GM19025 (cell line): ENCODE results near the gene SEC24C.
"Not testable (repeated sequence)": the region's sequence is repeated elsewhere in the genome, so short reads cannot be mapped to it uniquely, and the experiment has no call there.

Experiments used
- ATAC-seq: cut with Tn5 transposase; IDR thresholded peaks from one replicate; pipeline ENCODE4 v1.9.1; 2021; ENCODE audit warnings: mild to moderate bottlenecking, low read depth, moderate library complexity; ENCODE audit not compliant: unreplicated experiment

Gene SEC24C

GRCh38 chr10:73731588-73732375, 12.4 kb upstream of the SEC24C start:
- ATAC-seq, result no peak

- ATAC-seq, result no peak
Observed at GRCh38 chr10:73732426-73732825, 11.7 kb upstream of the SEC24C start.

GRCh38 chr10:73732931-73733623, 11.1 kb upstream of the SEC24C start:
- no peak for ATAC-seq

GRCh38 chr10:73734028-73734720, 10.0 kb upstream of the SEC24C start:
- ATAC-seq, result no peak

- ATAC-seq, result no peak
Observed at GRCh38 chr10:73734796-73735305, 9.3 kb upstream of the SEC24C start.

- not testable (repeated sequence) for ATAC-seq
Observed at GRCh38 chr10:73740501-73741254, 3.5 kb upstream of the SEC24C start.

GRCh38 chr10:73742454-73742734, 1.8 kb upstream of the SEC24C start:
- ATAC-seq, result no peak

GRCh38 chr10:73743327-73743904, 756 bp upstream of the SEC24C start:
- ATAC-seq, result no peak

GRCh38 chr10:73744664-73744975, 448 bp downstream of the SEC24C start:
- ATAC-seq, result peak; percentile 11

GRCh38 chr10:73746721-73747120, 2.5 kb downstream of the SEC24C start:
- ATAC-seq, result no peak

- no peak for ATAC-seq
Observed at GRCh38 chr10:73750819-73751218, 6.6 kb downstream of the SEC24C start.

GRCh38 chr10:73756183-73756582, 12.0 kb downstream of the SEC24C start:
- ATAC-seq, result no peak

GRCh38 chr10:73758704-73759511, 14.7 kb downstream of the SEC24C start:
- ATAC-seq, result no peak

- ATAC-seq, result no peak
Observed at GRCh38 chr10:73759512-73760115, 15.4 kb downstream of the SEC24C start.

- no peak for ATAC-seq
Observed at GRCh38 chr10:73761781-73762180, 17.6 kb downstream of the SEC24C start.

- no peak for ATAC-seq
Observed at GRCh38 chr10:73762915-73763314, 18.7 kb downstream of the SEC24C start.

GRCh38 chr10:73763343-73763742, 19.2 kb downstream of the SEC24C start:
- no peak for ATAC-seq

GRCh38 chr10:73765066-73765465, 20.9 kb downstream of the SEC24C start:
- no peak for ATAC-seq

GRCh38 chr10:73768881-73769280, 24.7 kb downstream of the SEC24C start:
- no peak for ATAC-seq
